MM.1S (cell line): ENCODE data around the gene SLC6A8.

Experiments
- DNase-seq: peaks from one replicate; pipeline ENCODE4 v3.0.0-alpha.2; 2015
- H2AFZ ChIP-seq: fragments of 300-600 bp; sonication (generic); 2 replicates; pipeline ENCODE4 v1.6.0; 2016; ENCODE audit warnings: antibody characterized with exemption, low read length
- H3F3A ChIP-seq: fragments of 300-600 bp; sonication (generic); 2 replicates; pipeline ENCODE4 v1.6.1; 2016; ENCODE audit warnings: mild to moderate bottlenecking, antibody characterized with exemption, low read length, moderate library complexity, mixed read lengths; ENCODE audit not compliant: insufficient read depth
- H3K27ac ChIP-seq: fragments of 300-600 bp; sonication (generic); 2 replicates; pipeline ENCODE4 v1.5.1; 2016; ENCODE audit warnings: mild to moderate bottlenecking, low read length
- H3K27me3 ChIP-seq: fragments of 300-600 bp; sonication (generic); replicated peaks from 2 replicates; pipeline ENCODE4 v1.6.0; 2016; ENCODE audit warnings: low read length; ENCODE audit not compliant: insufficient read depth
- H3K36me3 ChIP-seq: fragments of 300-600 bp; sonication (generic); replicated peaks from 2 replicates; pipeline ENCODE4 v1.6.1; 2016; ENCODE audit warnings: mild to moderate bottlenecking, low read length, mixed read lengths; ENCODE audit not compliant: insufficient read depth
- H3K4me1 ChIP-seq: fragments of 300-600 bp; sonication (generic); 2 replicates; pipeline ENCODE4 v1.6.1; 2016; ENCODE audit warnings: low read length, mixed read lengths
- H3K4me2 ChIP-seq: fragments of 300-600 bp; sonication (generic); 2 replicates; pipeline ENCODE4 v1.6.0; 2016; ENCODE audit warnings: low read depth, low read length
- H3K4me3 ChIP-seq: fragments of 300-600 bp; sonication (generic); 2 replicates; pipeline ENCODE4 v1.5.1; 2016; ENCODE audit warnings: low read length, mixed read lengths
- H3K79me2 ChIP-seq: fragments of 300-600 bp; sonication (generic); 2 replicates; pipeline ENCODE4 v1.6.1; 2016; ENCODE audit warnings: mixed run types, low read length, mixed read lengths
- H3K9ac ChIP-seq: fragments of 300-600 bp; sonication (generic); 2 replicates; pipeline ENCODE4 v1.6.1; 2016; ENCODE audit warnings: low read length, mixed read lengths
- H3K9me2 ChIP-seq: fragments of 300-600 bp; sonication (generic); replicated peaks from 2 replicates; pipeline ENCODE4 v1.6.1; 2016; ENCODE audit warnings: mild to moderate bottlenecking, low read length, mixed read lengths; ENCODE audit not compliant: insufficient read depth
- H3K9me3 ChIP-seq: fragments of 300-600 bp; sonication (generic); replicated peaks from 2 replicates; pipeline ENCODE4 v1.6.1; 2016; ENCODE audit warnings: mild to moderate bottlenecking, low read length, mixed read lengths; ENCODE audit not compliant: insufficient read depth
- H4K20me1 ChIP-seq: fragments of 300-600 bp; sonication (generic); 2 replicates; pipeline ENCODE4 v1.6.1; 2016; ENCODE audit warnings: mild to moderate bottlenecking, low read length, moderate library complexity, mixed read lengths; ENCODE audit not compliant: insufficient read depth
- EZH2 ChIP-seq: fragments of 300-600 bp; sonication (generic); optimal IDR thresholded peaks from 2 replicates; pipeline ENCODE3; 2017; ENCODE audit warnings: low read depth, mild to moderate bottlenecking, antibody characterized with exemption, low read length, mixed read lengths
- EZH2phosphoT487 ChIP-seq: fragments of 300-600 bp; sonication (generic); IDR thresholded peaks from 2 replicates; pipeline ENCODE4 v1.6.1; 2018; ENCODE audit warnings: antibody characterized with exemption, low read length
- TF ChIP-seq, protein P1 (sequence below): fragments of 300-600 bp; sonication (generic); IDR thresholded peaks from 2 replicates; pipeline ENCODE4 v1.5.1; 2016; ENCODE audit warnings: antibody characterized with exemption, low read length, mixed read lengths

SLC6A8 gene

DNA sequence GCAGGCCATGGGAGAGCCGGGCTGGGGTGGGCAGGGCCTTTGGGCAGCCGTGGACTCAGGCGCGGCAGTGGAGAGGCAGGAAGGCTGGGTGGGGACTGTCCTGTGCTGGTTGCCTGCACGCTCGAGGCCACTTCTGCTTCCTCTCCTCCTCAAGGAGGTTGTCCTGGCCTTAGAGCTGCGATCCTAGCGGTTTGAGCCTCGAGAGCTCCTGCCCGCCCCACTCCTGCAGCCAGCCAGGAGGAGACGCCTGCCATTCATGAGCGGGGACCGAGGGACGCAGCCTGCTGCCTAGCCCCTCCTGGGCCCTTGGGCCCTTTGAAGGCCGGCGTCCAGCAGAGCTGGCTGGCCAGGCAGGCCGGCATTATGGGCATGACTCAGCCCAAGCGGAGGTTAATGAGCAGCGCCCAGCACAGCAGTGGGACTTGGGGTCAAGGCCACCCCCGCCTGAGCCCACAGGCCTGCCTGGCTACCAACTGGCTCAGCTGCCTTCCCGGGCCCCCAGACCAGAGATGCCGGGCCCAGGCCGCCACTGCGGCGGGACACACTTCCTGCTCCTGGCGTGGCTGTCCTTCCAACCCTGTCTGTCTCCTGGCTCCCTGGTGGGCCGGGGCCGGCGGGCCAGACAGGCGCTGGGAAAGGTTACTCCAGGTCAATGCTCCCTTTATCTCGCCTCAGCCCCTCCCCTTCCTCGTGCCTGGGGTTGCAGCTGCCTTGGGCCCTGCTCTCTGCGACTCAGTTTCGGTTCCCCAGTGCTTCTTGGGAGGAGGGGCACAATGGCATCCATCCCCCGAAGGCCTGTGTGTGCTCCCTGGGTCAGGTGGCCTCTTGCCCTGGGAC, 38.8 kb downstream of the SLC6A8 start:
- Histone ChIP-seq H3K9ac (peak overlapping the region; percentile 21; the same call in 1 of the 2 replicates), H4K20me1 (no peaks in the 10 kb centered on the region), H3K27ac (peak overlapping the region; percentile 57; the same call in 1 of the 2 replicates), H3K4me1 (peaks cover 23% of the 10 kb centered on the region), H2AFZ (no peak overlapping the region), H3K27me3 (no peaks in the 10 kb centered on the region), H3K9me2 (no peaks in the 10 kb centered on the region), H3K4me3 (peak overlapping the region; percentile 29; the same call in 1 of the 2 replicates), H3K36me3 (no peaks in the 10 kb centered on the region), H3F3A (peaks cover 9% of the 10 kb centered on the region), H3K9me3 (no peaks in the 10 kb centered on the region), H3K4me2 (peak overlapping the region; percentile 62), H3K79me2 (peaks cover 31% of the 10 kb centered on the region)
- no peak for TF ChIP-seq EZH2phosphoT487
- TF ChIP-seq, protein P1, sequence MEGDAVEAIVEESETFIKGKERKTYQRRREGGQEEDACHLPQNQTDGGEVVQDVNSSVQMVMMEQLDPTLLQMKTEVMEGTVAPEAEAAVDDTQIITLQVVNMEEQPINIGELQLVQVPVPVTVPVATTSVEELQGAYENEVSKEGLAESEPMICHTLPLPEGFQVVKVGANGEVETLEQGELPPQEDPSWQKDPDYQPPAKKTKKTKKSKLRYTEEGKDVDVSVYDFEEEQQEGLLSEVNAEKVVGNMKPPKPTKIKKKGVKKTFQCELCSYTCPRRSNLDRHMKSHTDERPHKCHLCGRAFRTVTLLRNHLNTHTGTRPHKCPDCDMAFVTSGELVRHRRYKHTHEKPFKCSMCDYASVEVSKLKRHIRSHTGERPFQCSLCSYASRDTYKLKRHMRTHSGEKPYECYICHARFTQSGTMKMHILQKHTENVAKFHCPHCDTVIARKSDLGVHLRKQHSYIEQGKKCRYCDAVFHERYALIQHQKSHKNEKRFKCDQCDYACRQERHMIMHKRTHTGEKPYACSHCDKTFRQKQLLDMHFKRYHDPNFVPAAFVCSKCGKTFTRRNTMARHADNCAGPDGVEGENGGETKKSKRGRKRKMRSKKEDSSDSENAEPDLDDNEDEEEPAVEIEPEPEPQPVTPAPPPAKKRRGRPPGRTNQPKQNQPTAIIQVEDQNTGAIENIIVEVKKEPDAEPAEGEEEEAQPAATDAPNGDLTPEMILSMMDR, result no peak
- TF ChIP-seq EZH2, result no peak
- DNase-seq, result peak; percentile 83

DNA sequence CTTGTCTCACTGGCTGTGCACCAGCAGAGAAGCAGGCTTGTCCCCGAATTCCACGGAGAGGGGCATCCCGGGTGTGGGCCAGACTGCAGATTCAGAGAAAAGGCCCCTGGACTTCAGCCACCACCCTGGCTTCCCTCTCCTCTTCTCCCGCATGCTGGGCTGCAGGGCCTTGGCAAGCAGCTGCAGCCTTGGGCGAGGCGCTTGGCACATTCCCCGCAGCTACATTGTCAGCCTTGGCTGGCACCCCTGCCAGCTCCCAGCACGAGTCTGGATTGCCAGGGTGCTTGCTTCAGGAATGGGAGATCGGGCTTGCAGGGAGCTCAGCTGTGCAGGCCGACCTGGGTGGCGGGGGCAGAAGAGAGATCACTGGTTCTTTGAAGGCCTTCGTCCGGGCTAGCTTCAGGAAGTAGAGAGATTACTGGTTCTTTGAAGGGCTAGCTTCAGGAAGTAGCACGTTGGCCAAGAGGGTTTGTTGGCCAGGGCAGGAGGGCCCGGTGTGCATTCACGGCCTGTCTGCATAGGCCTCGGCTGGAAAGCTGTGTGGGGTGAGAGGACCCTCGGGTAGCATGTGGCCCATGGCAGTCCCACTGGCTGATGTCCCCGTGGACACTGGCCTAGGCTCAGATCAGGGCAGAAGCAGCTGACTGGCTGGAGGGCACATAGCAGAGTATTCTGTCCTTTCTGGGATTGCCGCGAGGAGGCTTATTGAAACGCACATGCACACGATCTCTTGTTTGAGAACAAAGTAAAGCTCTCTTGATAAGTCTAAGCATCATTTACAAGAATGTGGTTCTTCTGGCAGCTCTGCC, 39.6 kb downstream of the SLC6A8 start:
- H4K20me1 ChIP-seq, result no peaks in the 10 kb centered on the region
- H3K4me1 ChIP-seq, result peaks cover 28% of the 10 kb centered on the region
- TF ChIP-seq, protein P1, result no peak
- TF ChIP-seq EZH2 (no peak), EZH2phosphoT487 (no peak)
- no peak overlapping the region for H3K9ac ChIP-seq
- H3K27ac ChIP-seq, result peak overlapping the region; percentile 57; the same call in 1 of the 2 replicates
- H2AFZ ChIP-seq, result no peak overlapping the region
- no peaks in the 10 kb centered on the region for H3K27me3 ChIP-seq
- H3K4me2 ChIP-seq, result peak overlapping the region; percentile 62; the same call in 1 of the 2 replicates
- no peak for DNase-seq
- peaks cover 9% of the 10 kb centered on the region for H3F3A ChIP-seq
- no peak overlapping the region for H3K4me3 ChIP-seq
- H3K9me2 ChIP-seq, result no peaks in the 10 kb centered on the region
- peaks cover 25% of the 10 kb centered on the region for H3K79me2 ChIP-seq
- H3K36me3 ChIP-seq, result no peaks in the 10 kb centered on the region
- H3K9me3 ChIP-seq, result no peaks in the 10 kb centered on the region

DNA sequence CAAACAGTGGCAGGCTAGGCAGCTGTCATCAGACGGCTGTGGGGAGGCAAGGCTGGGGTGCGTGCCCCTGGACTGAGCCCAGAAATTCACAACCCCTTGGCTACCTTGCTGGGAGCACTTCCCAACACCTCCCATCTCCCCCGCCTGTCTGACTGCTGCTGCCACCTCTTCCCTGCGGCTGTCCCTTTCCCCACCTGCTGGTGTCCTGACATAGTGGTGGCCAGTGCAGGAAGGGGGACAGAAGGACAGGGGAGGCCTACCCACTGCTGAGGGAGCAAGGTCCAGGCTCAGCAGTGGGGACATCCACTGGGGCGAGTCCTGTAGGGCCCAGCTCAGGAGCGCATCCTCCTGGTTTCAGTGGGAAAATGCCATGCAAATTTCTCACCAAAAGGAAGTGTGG, 40.4 kb downstream of the SLC6A8 start:
- Histone ChIP-seq H3K9ac (no peak overlapping the region), H3K4me3 (no peak overlapping the region), H3K4me2 (no peak overlapping the region), H3K9me3 (no peaks in the 10 kb centered on the region), H3F3A (peaks cover 9% of the 10 kb centered on the region), H3K36me3 (no peaks in the 10 kb centered on the region), H3K4me1 (peaks cover 28% of the 10 kb centered on the region), H3K79me2 (peaks cover 17% of the 10 kb centered on the region), H3K9me2 (no peaks in the 10 kb centered on the region), H4K20me1 (no peaks in the 10 kb centered on the region), H3K27ac (no peak overlapping the region), H3K27me3 (no peaks in the 10 kb centered on the region), H2AFZ (no peak overlapping the region)
- DNase-seq, result no peak
- no peak for TF ChIP-seq EZH2phosphoT487
- TF ChIP-seq EZH2, result no peak
- TF ChIP-seq, protein P1, result no peak
